ENCODE measurements around the gene SSH2. TPM values are rescaled to one million over a fixed set of nuclear protein-coding genes. Genes with fewer than 3 reads are reported as not detected.

SSH2 gene
- total and polyA plus RNA-seq, 9 of the 15 experiments (the other 6 are each of a cell fraction or from before 2014, with no cell fraction given) = 3.9 to 16.1 (median 10.2) TPM

GRCh38 chr17:29615492-29616299, 314.3 kb downstream of the SSH2 start:
- peak overlapping the region; percentile 35 for H3K4me3 ChIP-seq
- TF ChIP-seq GTF2B (IDR thresholded peaks at IDR 0.05; ENCODE audit: extremely low read depth, insufficient read length) (no peak), SP1 (CRISPR knock-in tag; IDR thresholded peaks at IDR 0.05) (peak; percentile 42), HNRNPUL1 (IDR thresholded peaks at IDR 0.05; ENCODE audit: low read length) (no peak), STAT6 (CRISPR knock-in tag; IDR thresholded peaks at IDR 0.05) (no peak), LARP7 (IDR thresholded peaks at IDR 0.05) (no peak), BHLHE40 (IDR thresholded peaks at IDR 0.05; ENCODE audit: low read length) (peak; percentile 42), E2F6 (IDR thresholded peaks at IDR 0.05; ENCODE audit: borderline replicate concordance in 1 of 2, extremely low read depth in 1 of 2, insufficient read depth in 1 of 2, insufficient read length in 1 of 2, low read depth in 1 of 2, low read length in 1 of 2, poor library complexity in 1 of 2, severe bottlenecking in 1 of 2) (peak; percentile 62 to 90), ZNF124 (CRISPR knock-in tag; IDR thresholded peaks at IDR 0.05) (no peak), EGR1 (conservative IDR thresholded peaks at IDR 0.05) (peak; percentile 53; the same call in 1 of the 2 replicates), CCNT2 (IDR thresholded peaks at IDR 0.05; ENCODE audit: borderline replicate concordance, extremely low read depth, insufficient read length, low read depth, low read length) (peak; percentile 70), BRF2 (IDR thresholded peaks at IDR 0.05; ENCODE audit: borderline replicate concordance, insufficient read depth, insufficient read length) (no peak), LEF1 (IDR thresholded peaks at IDR 0.05) (no peak), KAT7 (CRISPR knock-in tag; IDR thresholded peaks at IDR 0.05; ENCODE audit: borderline replicate concordance) (no peak), ZSCAN32 (CRISPR knock-in tag; IDR thresholded peaks at IDR 0.05) (no peak), TBP (optimal IDR thresholded peaks at IDR 0.05; ENCODE audit: low read depth, low read length) (peak; percentile 53), CREM (IDR thresholded peaks at IDR 0.05; ENCODE audit: low read depth) (peak; percentile 19; the same call in 1 of the 2 replicates)

More at GRCh38 chr17:29615492-29616299, 314.3 kb downstream of the SSH2 start:
- Histone ChIP-seq H3K4me2 (ENCODE audit: insufficient read depth, low read length) (peak overlapping the region; percentile 81), H3K27ac (ENCODE audit: extremely low read depth, low read depth, low read length) (no peak overlapping the region), H3K27me3 (ENCODE audit: control insufficient read depth in 2 of 2, insufficient read depth in 2 of 2, low read length in 2 of 2) (no peaks in the 10 kb centered on the region), H3K79me2 (ENCODE audit: control insufficient read depth, insufficient read depth, low read length) (no peaks in the 10 kb centered on the region), H2AFZ (ENCODE audit: low read depth, low read length) (peak overlapping the region; percentile 92), H3K9me3 (replicated peaks; ENCODE audit: control insufficient read depth, insufficient read depth, low read depth, low read length) (no peaks in the 10 kb centered on the region), H3K9ac (ENCODE audit: insufficient read depth in 1 of 2, low read depth in 2 of 2, low read length in 2 of 2) (peak overlapping the region in 1 of 2 experiments; percentile 92; a peak in 3 of 4 replicates), H3K9me1 (ENCODE audit: control insufficient read depth, insufficient read depth, low read length) (no peaks in the 10 kb centered on the region), H3K4me1 (replicated peaks in 1 of 2; ENCODE audit: control insufficient read depth in 2 of 2, insufficient read depth in 2 of 2, low read length in 2 of 2) (peaks cover 27 to 61% of the 10 kb centered on the region in 2 experiments), H3K36me3 (ENCODE audit: control insufficient read depth, insufficient read depth, low read length) (no peaks in the 10 kb centered on the region; the same call in 2 of the 3 replicates), H4K20me1 (replicated peaks; ENCODE audit: control insufficient read depth, insufficient read depth, low read length) (no peaks in the 10 kb centered on the region; the same call in 1 of the 2 replicates)
- CTCF ChIA-PET (ENCODE audit: low intra/inter-chr PET ratio) = interaction anchor here (0.7 kb wide), 1 partner anchor 490 kb away, joined by 5 read pairs; no protein-coding TSS in a partner anchor
- in situ Hi-C loops (cut with MboI) (no loop called here), intact Hi-C loops (cut with micrococcal nuclease) (loop anchor here (1.0 to 10.0 kb wide), 2 partner anchors 35 to 471 kb away; no protein-coding TSS in a partner anchor)
- peak; percentile 93 for ATAC-seq
- DNase-seq (ENCODE audit: extremely low read depth in 1 of 4, low spot score in 3 of 4) = peak; percentile 92 to 98 (median 96)
- 11% methylated on average over 38 of the region's 74 CpGs for WGBS (ENCODE audit: insufficient coverage, low coverage, missing lambda C conversion rate)
- POLR2A ChIA-PET = interaction anchor here (0.5 to 1.0 kb wide), 6 partner anchors 28 to 775 kb away, joined by 3 to 4 read pairs (median 3); no protein-coding TSS in a partner anchor
- BruUV-seq (replicated peaks) = no TSS peak
- FAIRE-seq = peak; percentile 83
